Thymus (tissue), 11 donors: Measurements from ENCODE around the gene MEN1. TPM values are rescaled to one million over a fixed set of nuclear protein-coding genes. Genes with fewer than 3 reads are reported as not detected.
"Not testable (repeated sequence)": the region's sequence is repeated elsewhere in the genome, so short reads cannot be mapped to it uniquely, and the experiment has no call there.

Source experiments
- DNase-seq, 9 donors: peaks; one replicate each; pipeline ENCODE4 v3.0.0-alpha.2; 2013; ENCODE audit warnings: low spot score in 9 of 9, low read depth in 6 of 9, missing footprints in 1 of 9
- H3K27ac ChIP-seq, 2 donors: one replicate each; pipeline ENCODE4 v1.5.1; 2013; ENCODE audit warnings: control low read depth in 1 of 2, low read depth in 1 of 2, low read length in 1 of 2, mild to moderate bottlenecking in 1 of 2, moderate library complexity in 1 of 2
- H3K27me3 ChIP-seq, 2 donors: one replicate each; pipeline ENCODE4 v1.5.1; 2013; ENCODE audit warnings: low read length in 1 of 2; ENCODE audit not compliant: control insufficient read depth in 2 of 2, insufficient read depth in 1 of 2
- H3K36me3 ChIP-seq, 2 donors: one replicate each; pipeline ENCODE4 v1.5.1; 2013; ENCODE audit warnings: low read length in 1 of 2, mild to moderate bottlenecking in 1 of 2, moderate library complexity in 1 of 2; ENCODE audit not compliant: control insufficient read depth in 2 of 2, insufficient read depth in 2 of 2
- H3K4me1 ChIP-seq, 2 donors: one replicate each; pipeline ENCODE4 v1.5.1; 2013; ENCODE audit warnings: low read length in 2 of 2; ENCODE audit not compliant: control insufficient read depth in 2 of 2, insufficient read depth in 2 of 2
- H3K4me3 ChIP-seq, 2 donors: one replicate each; pipeline ENCODE4 v1.5.1; 2013; ENCODE audit warnings: low read length in 2 of 2, control low read depth in 1 of 2, mild to moderate bottlenecking in 1 of 2
- H3K9me3 ChIP-seq, 2 donors: one replicate each; pipeline ENCODE4 v1.5.1; 2013; ENCODE audit warnings: low read length in 1 of 2, mild to moderate bottlenecking in 1 of 2; ENCODE audit not compliant: control insufficient read depth in 2 of 2, insufficient read depth in 1 of 2
- WGBS: extraction: QIAGEN DNeasy Blood & Tissue Kit; methylation state at CpG from one replicate; pipeline ENCODE4 v1.1.7; 2013; 5-methylcytosine and 5-hydroxymethylcytosine counted together
- polyA plus RNA-seq: library from polyadenylated mRNA; stranded (reverse); fragments of 200-250 nt; gene quantifications from one replicate; pipeline ENCODE4 v1.2.3, GENCODE V29; 2013
- total RNA-seq: library from RNA; stranded (reverse); fragments of 120-200 nt; gene quantifications from one replicate; pipeline ENCODE4 v1.2.4, GENCODE V29; 2013
- donor health status: healthy.

MEN1 gene
- total and polyA plus RNA-seq, 2 donors, result 10.8 to 33.4 TPM

GRCh38 chr11:64827451-64827839, 17.1 kb upstream of the MEN1 start:
- DNase-seq, result no peak
- H3K9me3 ChIP-seq, result no peaks in the 10 kb centered on the region
- no peaks in the 10 kb centered on the region for H3K4me1 ChIP-seq
- no peak overlapping the region for H3K27ac ChIP-seq
- peaks cover 0 to 5% of the 10 kb centered on the region in 2 donors for H3K36me3 ChIP-seq
- no peaks in the 10 kb centered on the region for H3K27me3 ChIP-seq
- WGBS, result 98% methylated on average over 22 of the region's 22 CpGs
- H3K4me3 ChIP-seq, result no peak overlapping the region

DNA sequence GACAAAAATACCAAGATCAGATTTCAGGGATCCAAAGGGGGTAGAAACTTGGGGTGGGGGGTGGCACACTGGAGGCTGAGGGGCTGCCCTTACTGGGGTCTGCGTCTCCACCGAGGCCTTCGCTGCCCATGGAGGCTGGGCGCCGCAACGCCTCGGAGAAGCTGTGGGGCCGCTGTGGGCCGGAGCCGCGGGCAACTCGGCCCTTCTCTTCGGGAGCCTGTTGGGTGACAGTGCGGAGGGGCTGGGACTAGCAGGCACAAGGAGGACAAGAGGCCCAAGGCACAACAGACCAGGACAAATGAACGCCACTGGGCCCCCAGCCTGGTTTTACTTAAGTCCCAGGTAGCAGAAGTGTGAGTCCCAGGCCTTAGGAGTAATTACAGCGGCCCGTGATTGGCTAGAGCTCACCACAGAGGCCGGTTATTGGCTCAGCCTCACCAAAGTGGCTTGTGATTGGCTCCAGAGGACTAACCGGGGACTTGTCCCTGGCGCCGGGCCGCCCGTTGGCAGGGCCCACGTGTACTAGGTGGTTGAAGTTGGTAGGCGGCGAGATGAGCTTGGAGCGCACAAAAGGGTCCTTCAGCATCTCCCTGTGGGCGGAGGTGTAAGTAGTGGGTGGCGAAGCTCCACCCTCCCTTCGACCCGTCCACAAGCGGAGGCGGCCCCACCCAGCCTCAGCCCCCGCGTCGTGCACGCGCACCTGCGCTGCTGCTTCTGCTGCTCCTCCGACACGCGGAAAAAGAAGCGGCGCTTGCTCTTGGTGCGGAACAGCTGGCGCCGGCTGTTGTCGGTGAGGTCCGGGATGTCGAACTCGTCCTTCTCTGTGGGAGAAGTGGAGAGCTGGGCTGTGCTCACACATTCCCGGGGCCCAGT, 16.5 kb upstream of the MEN1 start:
- WGBS, result 98% methylated on average over 52 of the region's 52 CpGs
- Histone ChIP-seq H3K4me1 (no peaks in the 10 kb centered on the region), H3K36me3 (no peaks in the 10 kb centered on the region), H3K27ac (no peak overlapping the region), H3K4me3 (no peak overlapping the region), H3K9me3 (no peaks in the 10 kb centered on the region), H3K27me3 (no peaks in the 10 kb centered on the region)
- DNase-seq, result no peak

GRCh38 chr11:64826062-64826461, 15.7 kb upstream of the MEN1 start:
- no peak overlapping the region for H3K27ac ChIP-seq
- H3K36me3 ChIP-seq, result no peaks in the 10 kb centered on the region
- no peaks in the 10 kb centered on the region for H3K4me1 ChIP-seq
- H3K9me3 ChIP-seq, result no peaks in the 10 kb centered on the region
- H3K27me3 ChIP-seq, result no peaks in the 10 kb centered on the region
- WGBS, result 97% methylated on average over 7 of the region's 7 CpGs
- DNase-seq, result no peak
- no peak overlapping the region for H3K4me3 ChIP-seq

DNA sequence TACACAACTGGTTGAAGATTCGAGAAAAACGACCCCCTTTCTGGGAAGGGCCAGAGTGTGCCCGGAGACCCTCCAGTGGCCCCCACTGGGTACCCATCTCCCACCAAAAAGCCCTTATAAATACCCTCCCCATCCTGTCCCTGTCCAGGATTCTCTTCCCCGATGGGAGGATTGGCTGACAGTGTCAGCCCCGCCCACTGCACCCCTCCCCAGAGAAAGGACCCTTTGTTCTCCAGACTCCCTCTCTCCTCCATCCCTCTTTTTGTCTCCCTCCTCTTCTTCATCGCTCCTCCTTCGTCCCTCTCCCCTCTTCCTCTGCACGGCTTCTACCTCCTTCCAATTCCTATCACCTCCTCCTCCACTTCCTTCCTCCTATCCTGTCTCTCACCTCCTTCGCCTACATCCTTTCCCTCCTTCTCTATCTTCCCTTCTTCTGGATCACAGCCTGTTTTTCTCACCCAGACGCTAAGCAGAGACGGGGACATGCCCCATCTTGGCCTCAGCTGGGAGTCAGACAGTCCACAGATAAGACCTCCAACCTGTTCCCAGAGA, 13.3 kb upstream of the MEN1 start:
- 95% methylated on average over 11 of the region's 11 CpGs for WGBS
- no peaks in the 10 kb centered on the region for H3K4me1 ChIP-seq
- H3K36me3 ChIP-seq, result no peaks in the 10 kb centered on the region

DNA sequence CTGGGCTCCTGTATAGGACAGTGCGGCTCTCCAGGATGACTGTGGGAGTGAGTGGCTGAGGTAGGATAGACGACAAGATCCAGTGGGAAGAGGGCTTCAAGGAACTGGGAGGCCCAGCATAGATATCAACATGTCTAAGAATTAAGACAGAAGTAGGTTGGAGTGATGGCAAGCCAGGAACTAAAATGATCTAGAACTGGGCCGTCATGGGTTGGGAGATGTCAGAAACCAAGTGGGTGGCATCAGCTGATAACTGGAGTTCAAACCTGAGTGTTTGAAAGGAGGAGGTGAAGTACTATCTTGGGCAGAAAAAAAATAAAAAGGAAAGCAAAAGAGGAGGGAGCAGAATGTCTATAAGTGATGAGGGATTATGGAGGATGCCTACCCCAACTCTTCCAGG, 7.1 kb upstream of the MEN1 start:
- Histone ChIP-seq H3K9me3 (no peaks in the 10 kb centered on the region), H3K27ac (no peak overlapping the region), H3K36me3 (no peaks in the 10 kb centered on the region), H3K4me3 (no peak overlapping the region), H3K4me1 (no peaks in the 10 kb centered on the region), H3K27me3 (no peaks in the 10 kb centered on the region)
- 95% methylated on average over 3 of the region's 3 CpGs for WGBS
- no peak for DNase-seq

More for the DNA sequence above, 13.3 kb upstream of the MEN1 start:
- no peaks in the 10 kb centered on the region for H3K27me3 ChIP-seq
- no peaks in the 10 kb centered on the region for H3K9me3 ChIP-seq
- H3K27ac ChIP-seq, result no peak overlapping the region
- no peak overlapping the region for H3K4me3 ChIP-seq
- DNase-seq, result no peak

- H3K4me1 ChIP-seq, H3K4me3 ChIP-seq, H3K27me3 ChIP-seq, H3K9me3 ChIP-seq, H3K36me3 ChIP-seq, H3K27ac ChIP-seq, DNase-seq: not testable (repeated sequence)
- WGBS, result 87% methylated on average over 5 of the region's 5 CpGs
Observed at GRCh38 chr11:64815433-64815832, 5.1 kb upstream of the MEN1 start.

GRCh38 chr11:64814712-64815187, 4.4 kb upstream of the MEN1 start:
- no peak for DNase-seq
- no peaks in the 10 kb centered on the region for H3K27me3 ChIP-seq
- H3K27ac ChIP-seq, result no peak overlapping the region
- H3K4me3 ChIP-seq, result no peak overlapping the region
- WGBS, result 90% methylated on average over 7 of the region's 7 CpGs
- H3K9me3 ChIP-seq, result peaks cover 0 to 2% of the 10 kb centered on the region in 2 donors
- no peaks in the 10 kb centered on the region for H3K36me3 ChIP-seq
- H3K4me1 ChIP-seq, result peaks cover 0 to 9% of the 10 kb centered on the region in 2 donors

DNA sequence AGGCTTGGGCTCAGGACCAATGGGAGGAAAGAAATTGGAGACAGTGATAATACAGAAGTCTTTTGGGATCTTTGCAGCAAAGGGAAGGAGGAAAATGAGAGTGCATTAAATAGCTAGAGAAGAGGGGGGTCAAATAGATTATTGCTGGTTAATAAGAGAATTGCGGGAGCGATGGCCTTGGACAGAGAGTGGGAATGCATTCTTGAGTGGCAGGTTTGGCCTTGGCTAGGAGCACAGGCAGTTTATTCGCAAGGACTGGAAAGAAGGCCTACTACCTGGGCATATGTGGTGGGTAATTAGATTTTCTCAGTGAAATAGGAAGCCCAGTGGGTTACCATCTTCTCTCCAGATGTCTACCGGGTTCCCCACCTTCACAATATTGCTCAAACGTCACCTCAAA, 3.5 kb upstream of the MEN1 start:
- Histone ChIP-seq H3K4me3 (no peak overlapping the region), H3K9me3 (peaks cover 0 to 2% of the 10 kb centered on the region in 2 donors), H3K27ac (no peak overlapping the region), H3K36me3 (no peaks in the 10 kb centered on the region), H3K27me3 (no peaks in the 10 kb centered on the region), H3K4me1 (peaks cover 6 to 18% of the 10 kb centered on the region in 2 donors)
- WGBS, result 98% methylated on average over 5 of the region's 5 CpGs
- DNase-seq, result no peak

DNA sequence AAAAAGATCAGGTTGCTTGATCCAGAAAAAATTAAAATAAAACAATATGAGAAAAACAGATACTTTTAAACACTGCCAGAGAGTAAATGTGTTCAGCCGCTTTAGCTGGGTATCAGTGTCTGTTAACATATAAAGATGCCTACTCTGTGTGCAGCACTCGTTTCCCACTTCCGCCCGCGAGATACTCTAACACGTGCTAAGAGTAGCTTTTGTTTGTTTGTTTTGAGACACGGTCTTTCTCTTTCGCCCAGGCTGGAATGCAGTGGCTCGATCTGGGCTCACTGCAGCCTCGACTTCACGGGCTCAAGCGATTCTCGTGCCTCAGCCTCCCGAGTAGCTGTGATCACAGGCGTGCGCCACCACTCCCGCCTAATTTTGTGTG, 531 bp upstream of the MEN1 start:
- Histone ChIP-seq H3K4me3 (peak overlapping the region; percentile 75 to 92), H3K4me1 (peaks cover 6 to 18% of the 10 kb centered on the region in 2 donors), H3K36me3 (peaks cover 19 to 20% of the 10 kb centered on the region in 2 donors), H3K27me3 (no peaks in the 10 kb centered on the region), H3K27ac (peak overlapping the region; percentile 89 to 98), H3K9me3 (peaks cover 0 to 2% of the 10 kb centered on the region in 2 donors)
- 52% methylated on average over 17 of the region's 17 CpGs for WGBS
- peak in 6 of 9 donors; percentile 58 to 90 (median 74) for DNase-seq
